Fibroblast of mammary gland (primary cell): ENCODE data around the gene ABHD16A.

Source experiments
- DNase-seq: peaks from one replicate; pipeline ENCODE4 v3.0.0-alpha.2; 2010; ENCODE audit warnings: low read depth
- H3K4me3 ChIP-seq: 2 replicates; pipeline ENCODE4 v1.5.1; 2011; ENCODE audit warnings: low read depth, mild to moderate bottlenecking, low read length, moderate library complexity; ENCODE audit not compliant: control insufficient read depth
- CTCF ChIP-seq: conservative IDR thresholded peaks from 2 replicates; pipeline ENCODE4 v1.5.1; 2011; ENCODE audit warnings: low read depth, low read length, inconsistent platforms; ENCODE audit not compliant: control insufficient read depth, insufficient read depth

ABHD16A gene

GRCh38 chr6:31687860-31688693 is 15.0 kb downstream of the ABHD16A start:
- H3K4me3 ChIP-seq: no peak overlapping the region
- no peak for DNase-seq
- no peak for TF ChIP-seq CTCF

GRCh38 chr6:31687321-31687720 is 15.8 kb downstream of the ABHD16A start:
- TF ChIP-seq CTCF: no peak
- no peak overlapping the region for H3K4me3 ChIP-seq
- DNase-seq: no peak

- no peak for DNase-seq
- no peak for TF ChIP-seq CTCF
- H3K4me3 ChIP-seq: no peak overlapping the region
Measured at GRCh38 chr6:31686483-31686882, 16.6 kb downstream of the ABHD16A start.

DNA sequence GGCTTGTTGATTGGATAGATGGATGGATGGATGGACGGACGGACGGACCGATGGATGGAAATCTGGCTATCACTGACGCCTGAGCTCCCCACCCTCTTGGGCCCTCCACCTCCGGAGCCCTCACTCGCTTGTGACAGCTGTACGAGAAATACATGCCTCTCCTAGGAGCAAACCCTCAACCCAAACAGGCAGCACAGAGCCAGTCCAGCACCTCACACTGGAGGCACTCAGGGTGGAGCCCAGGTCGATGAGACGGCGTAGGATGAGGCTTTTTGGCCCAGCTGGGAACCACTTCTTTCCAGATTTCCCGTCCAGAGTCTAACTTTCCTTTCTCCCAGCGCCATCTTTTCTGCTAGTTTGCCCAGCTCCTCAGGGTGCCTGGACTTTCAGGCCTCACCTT is 19.5 kb downstream of the ABHD16A start:
- H3K4me3 ChIP-seq: no peak overlapping the region

DNA sequence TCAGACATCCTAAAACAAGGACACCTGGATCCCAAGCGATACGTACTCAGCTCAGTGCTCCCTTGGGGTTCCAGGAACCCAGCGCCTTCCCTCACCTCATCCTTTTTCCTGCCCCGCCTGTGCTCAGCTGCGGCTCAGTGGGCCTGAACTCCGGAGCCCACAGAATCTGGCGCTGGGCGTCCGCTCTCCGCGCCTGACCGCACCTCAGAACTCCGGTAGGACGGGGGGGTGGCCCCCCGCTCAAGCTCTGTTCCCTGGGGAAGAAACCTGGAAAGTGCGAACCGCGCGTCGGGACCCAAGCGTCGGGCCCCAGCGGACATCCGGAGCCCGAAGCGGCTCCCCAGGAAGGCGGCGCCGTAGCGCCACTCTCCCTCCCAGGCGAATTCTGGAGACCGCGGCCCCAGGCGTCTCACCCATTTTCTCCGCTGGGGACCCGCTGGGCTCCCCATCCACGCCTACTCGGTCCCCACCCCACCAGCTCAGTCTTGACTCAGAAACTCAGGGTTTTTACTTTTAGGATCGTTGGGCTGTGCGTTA is 21.9 kb downstream of the ABHD16A start:
- H3K4me3 ChIP-seq: peak overlapping the region; percentile 38
- DNase-seq: peak; percentile 19
- peak; percentile 10 for TF ChIP-seq CTCF

More for the DNA sequence above, 19.5 kb downstream of the ABHD16A start:
- no peak for TF ChIP-seq CTCF
- no peak for DNase-seq

- H3K4me3 ChIP-seq: peak within 1 kb of the TSS; percentile 38
Measured at GRCh38 chr6:31680226-31681134, 22.6 kb downstream of the ABHD16A start, which contains the start of gene LY6G5C. Gene LY6G5C (minus strand): TSS chr6:31681067. CDS start chr6:31680373, 694 bp downstream.

More at GRCh38 chr6:31680226-31681134, 22.6 kb downstream of the ABHD16A start, which contains the start of gene LY6G5C:
- peak; percentile 72 for TF ChIP-seq CTCF
- peak; percentile 91 for DNase-seq
